HEK293 (cell line): ENCODE data around the gene GNAI2.

Experiments
- CTCF ChIA-PET: fragments of 350-600 bp; formaldehyde crosslinking; extraction: SDS; loops from one replicate; lab custom pipeline; 2021; ENCODE audit warnings: antibody characterized with exemption; lab: Yijun Ruan, JAX
- POLR2A ChIA-PET: fragments of 300-600 bp; formaldehyde crosslinking; extraction: SDS; loops from one replicate; lab custom pipeline; 2020; ENCODE audit warnings: antibody characterized with exemption, inconsistent platforms; lab: Yijun Ruan, JAX
- H3K27ac ChIP-seq: fragments of 200-500 bp; sonication (Bioruptor generic); 2 replicates; pipeline ENCODE4 v1.5.1; 2014; ENCODE audit warnings: low read depth, low read length, control low read depth, inconsistent platforms; ENCODE audit errors: extremely low read depth
- H3K36me3 ChIP-seq, 2 experiments: fragments of 200-500 bp in 1 of 2; sonication (Bioruptor generic) in 1 of 2; 1 replicate in 1 of 2; 2 replicates in 1 of 2; pipeline ENCODE4 v1.5.1; 2014 to 2017; ENCODE audit warnings: inconsistent platforms in 2 of 2, low read length in 2 of 2; ENCODE audit not compliant: control insufficient read depth in 2 of 2, insufficient read depth in 1 of 2
- H3K4me1 ChIP-seq: fragments of 200-500 bp; sonication (Bioruptor generic); 2 replicates; pipeline ENCODE4 v1.5.1; 2014; ENCODE audit warnings: mild to moderate bottlenecking, low read length, inconsistent platforms; ENCODE audit not compliant: control insufficient read depth, insufficient read depth
- H3K4me3 ChIP-seq: 2 replicates; pipeline ENCODE4 v1.5.1; 2011; ENCODE audit warnings: low read depth, mild to moderate bottlenecking, control low read depth, low read length, moderate library complexity
- H3K9me3 ChIP-seq: fragments of 200-500 bp; sonication (Bioruptor generic); 2 replicates; pipeline ENCODE4 v1.5.1; 2014; ENCODE audit warnings: low read depth, low read length, inconsistent platforms; ENCODE audit not compliant: control insufficient read depth, insufficient read depth
- ELK4 ChIP-seq: IDR thresholded peaks from 2 replicates; pipeline ENCODE4 v1.6.1; 2011; ENCODE audit warnings: mild to moderate bottlenecking, low read depth, low read length, borderline replicate concordance
- GLIS2 ChIP-seq: fragments of 450-650 bp; formaldehyde crosslinking; IDR thresholded peaks from 2 replicates; pipeline ENCODE4 v1.5.1; 2016; ENCODE audit warnings: missing biosample characterization, missing genetic modification characterization
- OSR2 ChIP-seq: fragments of 450-650 bp; formaldehyde crosslinking; IDR thresholded peaks from 2 replicates; pipeline ENCODE4 v1.5.1; 2016; ENCODE audit warnings: missing biosample characterization, missing genetic modification characterization
- PATZ1 ChIP-seq: fragments of 450-650 bp; formaldehyde crosslinking; IDR thresholded peaks from 2 replicates; pipeline ENCODE4 v1.5.1; 2016; ENCODE audit warnings: missing biosample characterization, missing genetic modification characterization
- SP7 ChIP-seq: fragments of 450-650 bp; formaldehyde crosslinking; IDR thresholded peaks from 2 replicates; pipeline ENCODE4 v1.5.1; 2016; ENCODE audit warnings: missing biosample characterization, missing genetic modification characterization
- WT1 ChIP-seq: fragments of 450-650 bp; formaldehyde crosslinking; IDR thresholded peaks from 2 replicates; pipeline ENCODE4 v1.5.1; 2016; ENCODE audit warnings: missing biosample characterization, missing genetic modification characterization
- ZBTB17 ChIP-seq: fragments of 450-650 bp; formaldehyde crosslinking; IDR thresholded peaks from 2 replicates; pipeline ENCODE4 v1.5.1; 2016; ENCODE audit warnings: missing biosample characterization, missing genetic modification characterization
- ZNF133 ChIP-seq: fragments of 450-650 bp; formaldehyde crosslinking; IDR thresholded peaks from 2 replicates; pipeline ENCODE4 v1.5.1; 2016; ENCODE audit warnings: missing biosample characterization, missing genetic modification characterization
- ZNF174 ChIP-seq: fragments of 450-650 bp; formaldehyde crosslinking; IDR thresholded peaks from 2 replicates; pipeline ENCODE4 v1.5.0; 2017; ENCODE audit warnings: missing biosample characterization, mild to moderate bottlenecking, missing genetic modification characterization
- ZNF302 ChIP-seq: fragments of 450-650 bp; formaldehyde crosslinking; IDR thresholded peaks from 2 replicates; pipeline ENCODE4 v1.5.1; 2016; ENCODE audit warnings: missing biosample characterization, missing genetic modification characterization, low read depth
- ZNF311 ChIP-seq: fragments of 450-650 bp; formaldehyde crosslinking; IDR thresholded peaks from 2 replicates; pipeline ENCODE4 v1.5.1; 2017; ENCODE audit warnings: missing biosample characterization, missing genetic modification characterization, borderline replicate concordance
- ZNF416 ChIP-seq: fragments of 450-650 bp; formaldehyde crosslinking; IDR thresholded peaks from 2 replicates; pipeline ENCODE4 v1.5.1; 2016; ENCODE audit warnings: missing biosample characterization, missing genetic modification characterization
- ZNF514 ChIP-seq: fragments of 450-650 bp; formaldehyde crosslinking; IDR thresholded peaks from 2 replicates; pipeline ENCODE4 v1.5.1; 2016; ENCODE audit warnings: missing biosample characterization, missing genetic modification characterization
- ZNF558 ChIP-seq: fragments of 450-650 bp; formaldehyde crosslinking; IDR thresholded peaks from 2 replicates; pipeline ENCODE4 v1.5.1; 2016; ENCODE audit warnings: missing biosample characterization, missing genetic modification characterization
- ZNF629 ChIP-seq: fragments of 450-650 bp; formaldehyde crosslinking; IDR thresholded peaks from 2 replicates; pipeline ENCODE4 v1.5.1; 2017; ENCODE audit warnings: missing biosample characterization, missing genetic modification characterization
- ZNF654 ChIP-seq: fragments of 450-650 bp; formaldehyde crosslinking; IDR thresholded peaks from 2 replicates; pipeline ENCODE4 v1.5.1; 2016; ENCODE audit warnings: low read depth, missing biosample characterization, missing genetic modification characterization
- ZNF660 ChIP-seq: fragments of 450-650 bp; IDR thresholded peaks from 2 replicates; pipeline ENCODE4 v1.5.1; 2018; ENCODE audit warnings: missing biosample characterization, mild to moderate bottlenecking, missing genetic modification characterization
- ZSCAN16 ChIP-seq: fragments of 450-650 bp; formaldehyde crosslinking; IDR thresholded peaks from 2 replicates; pipeline ENCODE4 v1.5.1; 2016; ENCODE audit warnings: missing biosample characterization, missing genetic modification characterization
- ZSCAN4 ChIP-seq: fragments of 450-650 bp; formaldehyde crosslinking; IDR thresholded peaks from 2 replicates; pipeline ENCODE4 v1.5.1; 2017; ENCODE audit warnings: missing biosample characterization, missing genetic modification characterization

Gene GNAI2

GRCh38 chr3:50222169-50222528 is 13.9 kb upstream of the GNAI2 start:
- POLR2A ChIA-PET = interaction anchor here (0.6 kb wide), 1 partner anchor 1278 kb away, joined by 4 read pairs; no protein-coding TSS in a partner anchor
- CTCF ChIA-PET = interaction anchor here (0.6 to 17.6 kb wide), 2 partner anchors 29 to 111 kb away, joined by 5 to 237 read pairs; partner anchors contain the start of gene GNAT1

GRCh38 chr3:50224639-50225038 is 11.4 kb upstream of the GNAI2 start:
- POLR2A ChIA-PET = interaction anchor here (1.0 kb wide), 1 partner anchor 20 kb away, joined by 8 read pairs; no protein-coding TSS in a partner anchor
- CTCF ChIA-PET = interaction anchor here (0.5 to 17.6 kb wide), 13 partner anchors 12 to 101 kb away, joined by 3 to 237 read pairs (median 4); partner anchors contain the start of genes GNAI2 and GNAT1
- no peaks in the 10 kb centered on the region for H3K4me1 ChIP-seq
- H3K36me3 ChIP-seq = no peaks in the 10 kb centered on the region
- H3K4me3 ChIP-seq = no peak overlapping the region
- no peak for TF ChIP-seq ZSCAN16 (tag by site-specific recombination)
- no peak for TF ChIP-seq ZNF416 (tag by site-specific recombination)
- no peak for TF ChIP-seq ZNF629
- no peak for TF ChIP-seq WT1 (tag by site-specific recombination)
- no peak for TF ChIP-seq ZNF302 (tag by site-specific recombination)
- no peak for TF ChIP-seq ZNF311 (tag by site-specific recombination)
- TF ChIP-seq ZBTB17 (tag by site-specific recombination) = no peak
- no peak for TF ChIP-seq ZNF514 (tag by site-specific recombination)
- no peak overlapping the region for H3K27ac ChIP-seq
- H3K9me3 ChIP-seq = no peaks in the 10 kb centered on the region

More at GRCh38 chr3:50222169-50222528, 13.9 kb upstream of the GNAI2 start:
- TF ChIP-seq ZSCAN4 (tag by site-specific recombination) (no peak), ZNF558 (tag by site-specific recombination) (no peak), ZNF133 (no peak), ZNF654 (tag by site-specific recombination) (no peak), SP7 (tag by site-specific recombination) (no peak), GLIS2 (no peak), ZNF660 (no peak), OSR2 (tag by site-specific recombination) (no peak), ZNF174 (tag by site-specific recombination) (no peak), ELK4 (no peak), PATZ1 (tag by site-specific recombination) (no peak)
- TF ChIP-seq, all 188 proteins: peak for 0
- Histone ChIP-seq H3K9me3 (no peaks in the 10 kb centered on the region), H3K4me3 (no peak overlapping the region), H3K27ac (no peak overlapping the region), H3K4me1 (no peaks in the 10 kb centered on the region), H3K36me3 (peaks cover 0 to 5% of the 10 kb centered on the region in 2 experiments; a peak in 1 of 3 replicates)
